Naive thymus-derived CD8-positive, alpha-beta T cell (primary cell): ENCODE data around the gene CADM1. TPM values are rescaled to one million over a fixed set of nuclear protein-coding genes. Genes with fewer than 3 reads are reported as not detected.

Source experiments
- ATAC-seq, 2 donors: fragments of 150-1000 bp; cut with Tn5 transposase in 1 of 2; sonication (Bioruptor Pico), chemical (Tn5 transposase) in 1 of 2; 1 replicate in 1 of 2; 2 replicates in 1 of 2; pipeline ENCODE4 v1.10.0; 2021; ENCODE audit warnings: mild to moderate bottlenecking in 2 of 2, moderate library complexity in 2 of 2
- POLR2A ChIA-PET: fragments of 350-600 bp; sonication (Branson Sonifier 250); formaldehyde crosslinking; loops from one replicate; lab custom pipeline; 2021; ENCODE audit warnings: antibody characterized with exemption; lab: Charles Lee
- DNase-seq, 10 donors: peaks; one replicate each; pipeline versions ENCODE4 v3.0.0 to v3.0.0-alpha.2; 2020 to 2022
- H3K27ac Mint-ChIP-seq, 10 donors: one replicate each; pipeline ENCODE4 v1.8.0; 2020 to 2022; ENCODE audit warnings: mild to moderate bottlenecking in 10 of 10, mixed read lengths in 10 of 10, moderate library complexity in 4 of 10, inconsistent platforms in 1 of 10
- H3K27me3 Mint-ChIP-seq, 5 donors: one replicate each; pipeline ENCODE4 v1.8.0; 2021 to 2022; ENCODE audit warnings: mixed read lengths in 5 of 5
- H3K36me3 Mint-ChIP-seq, 3 donors: one replicate each; pipeline ENCODE4 v1.8.0; 2020 to 2022; ENCODE audit warnings: mixed read lengths in 3 of 3, mild to moderate bottlenecking in 2 of 3, inconsistent platforms in 1 of 3
- H3K4me1 Mint-ChIP-seq, 4 donors: one replicate each; pipeline ENCODE4 v1.8.0; 2021 to 2022; ENCODE audit warnings: mixed read lengths in 4 of 4
- H3K4me3 Mint-ChIP-seq, 10 donors: one replicate each; pipeline ENCODE4 v1.8.0; 2020 to 2022; ENCODE audit warnings: mild to moderate bottlenecking in 10 of 10, mixed read lengths in 10 of 10, moderate library complexity in 6 of 10, inconsistent platforms in 1 of 10
- H3K9me3 Mint-ChIP-seq, 9 donors: one replicate each; pipeline ENCODE4 v1.8.0; 2020 to 2022; ENCODE audit warnings: mixed read lengths in 9 of 9, mild to moderate bottlenecking in 3 of 9, inconsistent platforms in 1 of 9, moderate library complexity in 1 of 9
- polyA plus RNA-seq, 3 donors: library from polyadenylated mRNA; unstranded; fragments of 300-500 nt; fragmentation: Illumina TruSeq; gene quantifications; one replicate each; pipeline ENCODE4 v1.2.3, GENCODE V29; 2021
- total RNA-seq, 8 experiments: library from RNA in 2 of 8; stranded (reverse) in 2 of 8; gene quantifications; one replicate each; pipeline ENCODE4 v1.2.3 and lab custom pipeline; 2021 to 2026

The CADM1 gene
- total and polyA plus RNA-seq, 5 experiments from 2014 or later = 3.5 TPM; not detected in 4

DNA sequence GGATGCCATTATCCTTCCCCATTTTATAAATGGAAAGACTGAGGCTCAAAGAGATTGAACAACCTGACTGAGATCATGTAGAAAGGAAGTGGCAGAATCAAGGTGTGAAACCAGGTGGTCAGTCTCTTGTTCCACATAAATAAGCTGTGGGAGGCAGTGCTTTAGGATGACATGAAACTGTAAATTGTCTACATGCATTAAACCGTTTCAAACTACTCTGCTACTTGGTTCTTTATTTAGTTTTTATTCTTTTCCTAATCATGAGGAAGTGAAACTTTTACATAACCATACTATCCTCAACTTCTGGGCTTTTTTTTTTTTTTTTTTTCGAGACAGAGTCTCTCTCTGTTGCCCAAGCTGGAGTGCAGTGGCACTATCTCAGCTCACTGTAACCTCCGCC lies 34.9 kb downstream of the CADM1 start:
- H3K27ac Mint-ChIP-seq = no peak overlapping the region
- DNase-seq (no peak), ATAC-seq (no peak)
- peaks cover 0 to 12% (median 2%) of the 10 kb centered on the region in 9 donors for H3K9me3 Mint-ChIP-seq
- no peaks in the 10 kb centered on the region for H3K36me3 Mint-ChIP-seq
- peaks cover 0 to 15% (median 3%) of the 10 kb centered on the region in 5 donors for H3K27me3 Mint-ChIP-seq
- H3K4me3 Mint-ChIP-seq = no peak overlapping the region
- no peaks in the 10 kb centered on the region for H3K4me1 Mint-ChIP-seq
- POLR2A ChIA-PET = no interaction called here

DNA sequence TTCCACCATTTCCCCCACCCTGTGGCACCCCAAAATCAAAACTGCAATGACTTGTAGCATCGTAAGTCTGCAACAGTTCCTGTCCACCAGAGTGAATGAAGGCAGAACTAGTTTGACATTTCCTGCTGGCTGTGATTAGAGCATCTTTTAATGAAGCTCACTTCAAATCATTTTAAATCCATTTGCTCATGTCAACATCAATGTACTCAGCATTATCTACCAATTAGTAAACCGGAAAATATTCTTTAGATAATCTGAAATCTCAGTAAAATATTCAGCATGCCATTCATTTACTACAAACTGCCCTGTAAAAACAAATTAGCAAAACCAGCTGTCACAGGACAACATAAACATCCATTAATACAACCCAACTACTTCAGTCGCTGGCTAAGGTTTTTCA lies 38.1 kb downstream of the CADM1 start:
- peaks cover 0 to 18% (median 4%) of the 10 kb centered on the region in 5 donors for H3K27me3 Mint-ChIP-seq
- POLR2A ChIA-PET = no interaction called here
- H3K4me3 Mint-ChIP-seq = no peak overlapping the region
- H3K36me3 Mint-ChIP-seq = no peaks in the 10 kb centered on the region
- DNase-seq (no peak), ATAC-seq (no peak)
- no peak overlapping the region for H3K27ac Mint-ChIP-seq
- peaks cover 0 to 2% (median 0%) of the 10 kb centered on the region in 9 donors for H3K9me3 Mint-ChIP-seq
- H3K4me1 Mint-ChIP-seq = no peaks in the 10 kb centered on the region

DNA sequence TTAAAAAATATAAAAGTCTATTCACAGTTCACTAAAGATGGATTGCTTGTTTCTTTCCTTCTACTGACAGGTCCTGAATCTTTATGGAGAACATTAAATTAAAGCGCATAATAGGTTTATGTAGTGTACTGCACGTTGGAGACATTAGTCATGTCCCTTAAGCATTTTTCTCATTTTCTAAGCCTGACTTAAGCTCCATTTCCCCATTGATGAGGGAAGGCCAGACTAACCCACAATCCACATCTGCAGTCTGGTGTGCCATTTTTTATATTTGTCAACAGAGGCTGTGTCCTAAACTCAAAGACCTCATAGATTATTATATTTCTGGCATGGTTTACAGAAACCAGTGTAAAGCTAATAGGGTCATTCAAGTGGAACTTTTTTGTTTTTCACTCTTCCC lies 39.9 kb downstream of the CADM1 start:
- DNase-seq = no peak
- peaks cover 0 to 14% (median 4%) of the 10 kb centered on the region in 5 donors for H3K27me3 Mint-ChIP-seq
- no peaks in the 10 kb centered on the region for H3K4me1 Mint-ChIP-seq
- no peak for ATAC-seq
- POLR2A ChIA-PET = no interaction called here
- H3K9me3 Mint-ChIP-seq = peaks cover 0 to 2% (median 0%) of the 10 kb centered on the region in 9 donors
- no peak overlapping the region for H3K4me3 Mint-ChIP-seq
- no peaks in the 10 kb centered on the region for H3K36me3 Mint-ChIP-seq
- H3K27ac Mint-ChIP-seq = no peak overlapping the region

DNA sequence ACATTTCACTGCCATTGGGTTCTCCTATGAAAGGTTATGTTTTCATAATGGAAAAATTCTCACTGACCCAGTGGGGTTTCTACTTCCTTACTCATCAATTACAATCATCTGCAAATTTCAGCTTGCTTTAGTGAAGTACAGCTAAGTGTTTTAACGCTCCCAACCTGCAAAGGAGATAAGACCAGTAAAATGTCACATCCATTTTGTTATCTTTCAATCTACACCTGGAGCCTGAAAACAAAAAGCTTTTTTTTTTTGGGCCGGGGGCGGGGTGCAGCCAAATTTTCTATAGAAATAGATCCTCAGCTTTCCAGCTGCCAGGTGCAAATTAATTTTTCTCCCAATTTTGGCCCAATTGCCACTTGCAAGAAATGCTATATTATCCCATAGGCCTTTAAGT lies 40.6 kb downstream of the CADM1 start:
- H3K27ac Mint-ChIP-seq = no peak overlapping the region
- no peaks in the 10 kb centered on the region for H3K36me3 Mint-ChIP-seq
- DNase-seq (no peak), ATAC-seq (no peak)
- H3K9me3 Mint-ChIP-seq = peaks cover 0 to 2% (median 0%) of the 10 kb centered on the region in 9 donors
- H3K4me3 Mint-ChIP-seq = no peak overlapping the region
- peaks cover 0 to 14% (median 4%) of the 10 kb centered on the region in 5 donors for H3K27me3 Mint-ChIP-seq
- POLR2A ChIA-PET = no interaction called here
- H3K4me1 Mint-ChIP-seq = no peaks in the 10 kb centered on the region

DNA sequence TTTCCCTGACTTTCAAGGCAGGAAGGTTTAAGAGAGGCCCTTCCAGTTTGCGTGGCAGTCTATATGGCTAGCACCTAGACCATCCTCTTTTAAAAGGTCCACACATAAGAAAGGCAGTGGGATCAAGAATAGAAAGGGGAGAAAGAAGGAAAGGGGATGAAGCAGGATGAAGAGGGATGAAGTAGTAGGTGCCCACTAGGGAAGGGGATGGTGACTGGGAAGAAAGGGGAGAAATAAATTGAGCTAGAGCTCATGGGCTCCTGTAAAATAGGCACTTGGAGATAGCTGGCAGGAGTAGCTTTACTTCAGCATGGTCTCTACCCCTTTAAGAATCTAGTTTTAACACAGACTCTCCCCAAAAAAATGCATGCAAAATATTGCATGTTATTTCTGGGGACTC lies 41.5 kb downstream of the CADM1 start:
- Mint-ChIP-seq H3K4me1 (no peaks in the 10 kb centered on the region), H3K4me3 (no peak overlapping the region), H3K36me3 (no peaks in the 10 kb centered on the region), H3K27ac (no peak overlapping the region), H3K9me3 (peaks cover 0 to 2% (median 0%) of the 10 kb centered on the region in 9 donors), H3K27me3 (peaks cover 0 to 14% (median 4%) of the 10 kb centered on the region in 5 donors)
- DNase-seq = no peak
- POLR2A ChIA-PET = no interaction called here
- no peak for ATAC-seq

DNA sequence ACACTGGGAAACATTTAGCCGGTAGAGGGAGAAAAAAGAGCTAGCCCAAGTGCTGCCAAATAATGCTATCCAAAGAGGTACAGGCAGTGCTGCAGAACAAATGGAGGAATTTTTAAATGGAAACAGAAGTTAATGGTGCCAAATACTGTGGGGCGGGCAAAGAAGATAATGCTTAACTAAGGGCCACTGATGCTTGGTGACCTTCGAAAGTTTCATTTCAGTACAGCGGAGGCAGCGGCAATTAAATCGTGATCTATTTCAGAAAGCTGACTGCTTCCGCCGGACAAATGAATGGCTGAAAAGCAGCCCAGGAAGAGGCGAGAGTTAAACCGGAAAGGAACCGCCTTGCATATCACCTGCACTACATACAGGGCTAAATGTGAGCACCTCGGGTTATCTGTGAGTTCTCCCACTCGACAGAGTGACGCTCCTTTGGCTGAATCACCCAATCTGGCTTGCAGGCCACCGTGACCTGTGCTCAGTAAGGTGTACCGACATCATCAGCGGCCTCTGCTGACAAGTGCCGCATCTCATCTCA lies 42.1 kb downstream of the CADM1 start:
- H3K27me3 Mint-ChIP-seq = peaks cover 0 to 14% (median 4%) of the 10 kb centered on the region in 5 donors
- H3K4me1 Mint-ChIP-seq = no peaks in the 10 kb centered on the region
- H3K4me3 Mint-ChIP-seq = no peak overlapping the region
- ATAC-seq (no peak), DNase-seq (no peak)
- no peak overlapping the region for H3K27ac Mint-ChIP-seq
- peaks cover 0 to 2% (median 0%) of the 10 kb centered on the region in 9 donors for H3K9me3 Mint-ChIP-seq
- H3K36me3 Mint-ChIP-seq = no peaks in the 10 kb centered on the region
- POLR2A ChIA-PET = no interaction called here

DNA sequence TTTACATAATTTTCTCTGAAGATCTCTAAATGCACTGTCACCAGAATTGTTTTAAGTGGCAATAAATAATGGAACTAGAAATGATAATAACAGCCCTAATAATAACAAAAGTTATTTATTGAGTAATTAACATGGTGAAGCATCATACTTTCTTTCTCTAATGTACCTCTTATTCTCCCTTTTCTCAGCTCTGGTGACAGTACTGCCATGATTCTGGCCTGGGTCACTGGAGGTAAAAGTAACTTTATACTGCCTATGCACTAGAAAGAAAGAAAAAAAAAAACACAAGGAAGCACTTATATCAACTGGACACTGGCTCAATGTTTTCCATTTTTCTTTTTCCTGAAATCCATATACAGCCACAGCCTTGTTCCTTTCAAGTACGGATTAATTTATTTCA lies 43.7 kb downstream of the CADM1 start:
- Mint-ChIP-seq H3K27ac (peak overlapping the region in 1 of 10 donors; percentile 42), H3K4me1 (no peaks in the 10 kb centered on the region), H3K36me3 (no peaks in the 10 kb centered on the region), H3K9me3 (peaks cover 0 to 2% (median 0%) of the 10 kb centered on the region in 9 donors), H3K4me3 (no peak overlapping the region), H3K27me3 (peaks cover 0 to 14% (median 4%) of the 10 kb centered on the region in 5 donors)
- ATAC-seq (no peak), DNase-seq (no peak)
- POLR2A ChIA-PET = no interaction called here

DNA sequence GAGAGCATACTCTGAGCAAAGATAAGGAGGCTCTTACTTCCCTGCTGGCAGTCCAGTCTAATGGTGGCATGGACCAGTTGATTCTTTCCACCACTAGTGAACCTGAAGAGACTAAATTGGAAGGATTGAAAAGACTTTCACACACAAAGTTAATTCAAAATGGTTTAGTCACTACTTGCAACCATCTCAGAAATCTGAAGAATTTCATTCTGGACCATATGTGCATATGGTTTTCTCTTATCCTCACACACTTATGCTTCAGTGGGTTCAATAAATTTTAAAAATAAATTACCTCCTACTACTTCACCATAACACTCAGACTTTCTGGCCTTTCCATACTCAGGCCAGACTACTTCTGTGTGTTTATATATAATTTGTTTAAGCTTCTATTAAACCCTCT lies 44.7 kb downstream of the CADM1 start:
- peaks cover 0 to 2% (median 0%) of the 10 kb centered on the region in 9 donors for H3K9me3 Mint-ChIP-seq
- POLR2A ChIA-PET = no interaction called here
- DNase-seq = no peak
- no peaks in the 10 kb centered on the region for H3K4me1 Mint-ChIP-seq
- H3K27ac Mint-ChIP-seq = no peak overlapping the region
- H3K27me3 Mint-ChIP-seq = peaks cover 0 to 14% (median 4%) of the 10 kb centered on the region in 5 donors
- H3K36me3 Mint-ChIP-seq = no peaks in the 10 kb centered on the region
- no peak for ATAC-seq
- no peak overlapping the region for H3K4me3 Mint-ChIP-seq

DNA sequence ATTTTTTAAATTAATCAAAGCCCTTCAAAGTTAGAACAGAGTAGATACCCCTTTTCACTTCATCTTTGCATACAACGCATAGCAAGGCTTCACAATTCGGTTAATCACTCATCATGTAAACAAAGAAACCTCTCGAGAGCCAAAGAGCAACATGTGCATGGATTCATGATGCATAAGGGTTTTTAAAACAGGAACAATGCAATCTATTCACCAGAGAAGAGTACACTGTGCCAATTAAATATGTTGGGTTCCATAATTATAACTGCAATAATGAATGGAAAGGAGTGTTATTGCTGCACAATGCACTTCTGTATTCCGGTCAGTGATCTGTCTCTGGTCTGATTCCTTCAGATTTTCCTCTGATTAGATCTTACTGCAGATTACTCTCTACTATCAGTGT lies 45.3 kb downstream of the CADM1 start:
- POLR2A ChIA-PET = no interaction called here
- Mint-ChIP-seq H3K4me3 (no peak overlapping the region), H3K27ac (no peak overlapping the region), H3K27me3 (peaks cover 0 to 14% (median 4%) of the 10 kb centered on the region in 5 donors), H3K4me1 (no peaks in the 10 kb centered on the region), H3K36me3 (no peaks in the 10 kb centered on the region), H3K9me3 (peaks cover 0 to 2% (median 0%) of the 10 kb centered on the region in 9 donors)
- ATAC-seq = no peak
- DNase-seq = no peak

DNA sequence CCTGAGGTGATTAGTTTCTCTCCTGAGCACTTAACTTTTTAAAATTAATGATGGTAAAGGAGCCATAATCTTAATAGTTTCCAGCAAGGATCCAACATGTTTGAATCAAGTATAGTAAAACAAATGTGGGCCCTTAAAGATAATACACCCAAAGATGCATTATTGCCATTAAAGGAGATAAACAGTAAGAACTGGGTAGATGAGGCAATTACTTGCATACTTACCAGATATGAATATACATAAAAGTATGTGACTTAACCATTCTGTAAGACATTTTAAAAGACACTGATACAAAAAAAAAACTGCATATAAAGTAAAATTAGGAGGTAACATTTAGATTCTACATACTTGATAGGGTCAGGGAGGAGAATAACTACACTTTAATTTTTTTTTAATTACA lies 48.2 kb downstream of the CADM1 start:
- POLR2A ChIA-PET = no interaction called here
- Mint-ChIP-seq H3K27me3 (peaks cover 0 to 9% (median 5%) of the 10 kb centered on the region in 5 donors), H3K27ac (no peak overlapping the region), H3K4me3 (no peak overlapping the region), H3K4me1 (no peaks in the 10 kb centered on the region), H3K36me3 (no peaks in the 10 kb centered on the region), H3K9me3 (no peaks in the 10 kb centered on the region)
- ATAC-seq = no peak
- no peak for DNase-seq

DNA sequence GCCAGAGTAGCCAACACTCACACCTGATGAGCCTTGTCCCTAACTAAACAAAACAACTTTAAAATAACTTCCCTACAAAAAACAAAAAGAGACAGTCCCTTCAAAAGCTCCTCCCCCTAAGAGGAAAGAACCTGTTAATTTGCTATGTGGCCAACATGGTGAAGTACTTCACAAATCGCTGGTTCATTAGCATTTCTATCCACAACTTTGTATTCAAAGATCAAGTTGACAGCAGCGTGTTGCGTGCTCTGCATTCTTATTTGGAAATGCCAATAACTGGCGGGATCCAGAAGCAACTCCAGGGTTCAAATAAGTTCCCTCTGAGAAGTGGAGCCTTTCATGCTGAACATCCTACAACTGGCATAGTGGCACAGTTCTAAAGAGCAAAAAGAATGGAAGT lies 48.6 kb downstream of the CADM1 start:
- POLR2A ChIA-PET = no interaction called here
- DNase-seq = no peak
- Mint-ChIP-seq H3K9me3 (no peaks in the 10 kb centered on the region), H3K4me3 (no peak overlapping the region), H3K36me3 (no peaks in the 10 kb centered on the region), H3K27ac (no peak overlapping the region), H3K27me3 (peaks cover 0 to 10% (median 4%) of the 10 kb centered on the region in 5 donors), H3K4me1 (no peaks in the 10 kb centered on the region)
- no peak for ATAC-seq

DNA sequence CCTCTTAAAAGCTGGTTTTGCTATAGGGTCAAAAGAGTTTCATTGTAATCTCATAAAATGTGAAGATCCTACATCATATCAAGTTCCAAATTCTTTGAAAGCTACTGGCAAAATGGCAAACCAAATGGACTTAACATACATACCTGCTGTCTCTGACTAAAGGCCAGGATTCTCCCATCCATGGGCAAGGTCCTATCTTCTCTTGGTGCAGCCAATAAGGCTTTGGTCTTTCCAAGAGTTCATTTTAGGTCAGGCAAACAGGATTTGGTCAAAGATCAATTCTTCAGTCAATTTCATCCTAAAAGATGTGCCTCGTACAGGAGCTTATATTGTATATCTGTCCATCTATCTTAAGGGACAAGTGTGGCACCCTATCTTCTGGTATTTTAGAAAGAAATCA lies 49.7 kb downstream of the CADM1 start:
- Mint-ChIP-seq H3K36me3 (peaks cover 0 to under 1% (median 0%) of the 10 kb centered on the region in 3 donors), H3K4me1 (no peaks in the 10 kb centered on the region), H3K4me3 (no peak overlapping the region), H3K9me3 (peaks cover 0 to 7% (median 0%) of the 10 kb centered on the region in 9 donors), H3K27ac (no peak overlapping the region), H3K27me3 (peaks cover 0 to 18% (median 4%) of the 10 kb centered on the region in 5 donors)
- ATAC-seq (no peak), DNase-seq (no peak)
- POLR2A ChIA-PET = no interaction called here

DNA sequence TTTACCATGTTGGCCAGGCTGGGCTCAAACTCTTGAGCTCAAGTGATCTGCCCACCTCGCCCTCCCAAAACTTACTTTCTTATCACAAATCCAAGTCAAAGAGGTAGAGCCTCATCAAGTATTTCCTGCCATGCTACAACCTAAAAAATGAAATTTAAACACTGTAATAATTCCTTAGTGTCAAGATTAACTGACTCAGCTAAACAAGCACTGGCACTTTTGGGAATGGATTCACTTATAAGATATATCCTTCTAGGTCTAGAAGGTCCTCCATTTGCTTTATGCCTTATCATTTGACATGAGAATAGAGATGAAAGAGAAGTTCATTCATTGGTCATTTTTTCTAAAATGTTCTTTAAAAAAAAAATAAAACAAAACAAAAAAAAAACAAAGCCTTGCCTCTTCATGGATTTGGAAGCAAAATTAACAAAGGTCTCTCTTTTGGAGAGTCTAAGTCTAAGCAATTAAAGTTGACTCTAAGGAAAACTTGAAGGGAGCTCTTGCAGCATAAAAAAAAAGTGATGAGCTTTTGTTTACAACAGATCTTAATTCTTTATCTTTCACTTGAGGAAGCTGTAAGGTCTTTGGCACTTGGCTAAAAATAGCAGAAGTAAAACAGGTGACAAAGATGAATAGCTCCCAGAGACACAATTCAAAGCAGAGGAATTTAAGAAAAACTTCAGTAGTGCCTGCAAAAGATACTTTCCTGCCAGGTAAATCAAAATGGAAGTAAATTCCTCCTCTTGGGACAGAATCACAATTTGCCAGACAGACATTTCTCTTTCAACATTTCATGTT lies 50.3 kb downstream of the CADM1 start:
- Mint-ChIP-seq H3K4me1 (no peaks in the 10 kb centered on the region), H3K27me3 (peaks cover 0 to 18% (median 4%) of the 10 kb centered on the region in 5 donors), H3K36me3 (peaks cover 0 to 7% (median 0%) of the 10 kb centered on the region in 3 donors), H3K9me3 (peaks cover 0 to 10% (median 1%) of the 10 kb centered on the region in 9 donors), H3K27ac (peak overlapping the region in 1 of 10 donors; percentile 69), H3K4me3 (no peak overlapping the region)
- ATAC-seq (no peak), DNase-seq (no peak)
- POLR2A ChIA-PET = no interaction called here
